Thyroid gland (tissue), 4 donors: ENCODE measurements around the gene MLLT1. TPM values are rescaled to one million over a fixed set of nuclear protein-coding genes. Genes with fewer than 3 reads are reported as not detected.
"Not testable (repeated sequence)": the region's sequence is repeated elsewhere in the genome, so short reads cannot be mapped to it uniquely, and the experiment has no call there.

Source experiments
- DNase-seq, 2 donors: peaks; one replicate each; pipeline ENCODE4 v3.0.0-alpha.2; 2019
- H3K27ac ChIP-seq, 3 donors: fragments of 200-600 bp; sonication (generic); 1 replicate in 2 of 3; 2 replicates in 1 of 3; pipeline ENCODE4 v1.5.1; 2016 to 2019; ENCODE audit warnings: mild to moderate bottlenecking in 1 of 3, moderate library complexity in 1 of 3
- H3K27me3 ChIP-seq: fragments of 200-600 bp; sonication (generic); one replicate; pipeline ENCODE4 v1.5.1; 2019
- H3K36me3 ChIP-seq, 2 donors: fragments of 200-600 bp; sonication (generic); one replicate each; pipeline ENCODE4 v1.5.1; 2016 to 2019
- H3K4me1 ChIP-seq, 2 donors: fragments of 200-600 bp; sonication (generic); one replicate each; pipeline ENCODE4 v1.5.1; 2017 to 2019
- H3K4me3 ChIP-seq, 3 donors: fragments of 200-600 bp; sonication (generic); replicated peaks in 1 of 3; 1 replicate in 2 of 3; 2 replicates in 1 of 3; pipeline ENCODE4 v1.5.1; 2016; ENCODE audit warnings: mild to moderate bottlenecking in 1 of 3
- H3K9me3 ChIP-seq: fragments of 200-600 bp; sonication (generic); one replicate; pipeline ENCODE4 v1.5.1; 2017
- CTCF ChIP-seq, 6 experiments: fragments of 200-600 bp in 3 of 6; fragments of 450-650 bp in 3 of 6; sonication (generic) in 3 of 6; IDR thresholded peaks; one replicate each; pipeline ENCODE4 v1.5.1; 2016 to 2019; ENCODE audit warnings: antibody characterized with exemption in 6 of 6, mild to moderate bottlenecking in 2 of 6, inconsistent platforms in 1 of 6, moderate library complexity in 1 of 6
- POLR2A ChIP-seq, 2 donors: fragments of 450-650 bp; IDR thresholded peaks; one replicate each; pipeline ENCODE4 v1.6.1; 2017; ENCODE audit warnings: antibody characterized with exemption in 2 of 2, mild to moderate bottlenecking in 2 of 2, moderate library complexity in 1 of 2
- WGBS, 2 donors: methylation state at CpG; one replicate each; pipeline ENCODE4 v1.1.5; 2017; 5-methylcytosine and 5-hydroxymethylcytosine counted together
- intact Hi-C: fragments of 100-400 bp; cut with DNase I; formaldehyde crosslinking; loops from one replicate; pipeline ENCODE4 v1.15.1; 2023
- total RNA-seq, 4 donors: library from RNA; depleted of rRNA; stranded (reverse); fragments of >200 nt; gene quantifications; one replicate each; pipeline ENCODE4 v1.2.3, GENCODE V29; 2016

The MLLT1 gene
- total RNA-seq, 4 donors from 2014 or later = 19.2 to 35.0 (median 26.7) TPM

DNA sequence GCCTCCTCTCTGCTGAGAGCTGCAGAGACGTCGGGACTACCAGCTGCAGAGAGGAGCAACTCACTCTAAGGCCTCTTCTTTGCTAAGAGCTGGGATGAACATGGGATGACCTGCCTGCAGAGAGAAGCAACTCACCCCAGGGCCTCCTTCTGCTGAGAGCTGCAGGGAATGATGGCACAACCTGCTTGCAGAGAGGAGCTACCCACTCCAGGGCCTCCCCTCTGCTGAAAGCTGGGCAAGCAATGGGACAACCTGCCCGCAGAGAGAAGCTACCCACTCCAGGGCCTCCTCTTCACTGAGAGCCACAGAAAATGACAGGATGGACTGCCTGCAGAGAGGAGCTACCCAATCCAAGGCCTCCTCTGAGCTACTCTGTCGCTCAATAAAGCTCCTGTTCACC lies 6.9 kb upstream of the MLLT1 start:
- Histone ChIP-seq H3K36me3 (no peaks in the 10 kb centered on the region), H3K4me3 (no peak overlapping the region), H3K27me3 (no peaks in the 10 kb centered on the region), H3K9me3 (peaks cover 9% of the 10 kb centered on the region), H3K4me1 (no peaks in the 10 kb centered on the region), H3K27ac (no peak overlapping the region)
- TF ChIP-seq CTCF (IDR thresholded peaks at IDR 0.05) = no peak
- TF ChIP-seq POLR2A (IDR thresholded peaks at IDR 0.05) = no peak
- 86 to 92% methylated on average over 1 to 4 of the region's 4 CpGs for WGBS, 2 donors
- intact Hi-C loops = no loop called here
- no peak for DNase-seq

DNA sequence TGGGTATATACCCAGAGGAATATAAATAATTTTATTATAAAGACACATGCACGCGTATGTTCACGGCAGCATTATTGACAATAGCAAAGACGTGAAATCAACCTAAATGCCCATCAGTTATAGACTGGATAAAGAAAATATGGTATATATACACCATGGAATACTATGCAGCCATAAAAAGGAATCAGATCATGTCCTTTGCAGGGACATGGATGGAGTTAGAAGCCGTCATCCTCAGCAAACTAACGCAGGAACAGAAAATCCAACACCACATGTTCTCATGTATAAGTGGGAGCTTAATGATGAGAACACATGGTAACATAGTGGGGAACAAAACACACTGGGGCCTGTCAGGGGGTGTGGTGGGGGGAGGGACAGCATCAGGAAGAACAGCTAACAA lies 2.6 kb upstream of the MLLT1 start:
- 86 to 89% methylated on average over 6 of the region's 6 CpGs for WGBS, 2 donors
- H3K27ac ChIP-seq, DNase-seq, intact Hi-C loops, H3K9me3 ChIP-seq, H3K36me3 ChIP-seq, H3K4me3 ChIP-seq, H3K27me3 ChIP-seq: not testable (repeated sequence)
- peaks cover 12 to 15% of the 10 kb centered on the region in 2 donors for H3K4me1 ChIP-seq

DNA sequence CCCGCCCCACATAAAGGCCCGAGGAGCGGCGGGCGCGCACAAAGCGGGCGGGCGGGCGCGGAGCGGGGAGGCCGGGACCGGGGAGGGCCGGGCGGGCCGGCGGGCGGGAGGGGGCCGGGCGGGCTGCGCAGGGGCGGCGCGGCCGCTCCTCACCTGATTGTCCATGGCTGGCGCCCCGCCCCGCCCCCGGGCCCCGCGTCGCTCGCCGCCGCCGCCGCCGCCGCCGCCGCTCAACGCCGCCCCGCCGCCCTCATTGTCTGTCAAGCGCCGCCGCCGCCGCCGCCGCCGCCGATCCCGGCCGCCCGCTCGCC lies 200 bp downstream of the MLLT1 start:
- WGBS, 2 donors = no CpG with 5 or more reads among the region's 59 CpGs
- TF ChIP-seq CTCF (IDR thresholded peaks at IDR 0.05) (no peak), POLR2A (IDR thresholded peaks at IDR 0.05) (no peak)

GRCh38 chr19:6278740-6279619 lies 795 bp downstream of the MLLT1 start:
- Histone ChIP-seq H3K27me3 (no peaks in the 10 kb centered on the region), H3K4me1 (peaks cover 26 to 40% of the 10 kb centered on the region in 2 donors), H3K36me3 (no peaks in the 10 kb centered on the region), H3K4me3 (peak overlapping the region; percentile 69 to 93 (median 92)), H3K9me3 (no peaks in the 10 kb centered on the region), H3K27ac (peak overlapping the region; percentile 58 to 78 (median 71))
- intact Hi-C loops = loop anchor here (5.0 kb wide), 1 partner anchor 52 kb away; no protein-coding TSS in a partner anchor
- TF ChIP-seq POLR2A (IDR thresholded peaks at IDR 0.05) = no peak
- no peak for TF ChIP-seq CTCF (IDR thresholded peaks at IDR 0.05)
- 14 to 16% methylated on average over 15 to 17 of the region's 36 CpGs for WGBS, 2 donors
- DNase-seq = no peak

More for the DNA sequence above, 200 bp downstream of the MLLT1 start:
- H3K36me3 ChIP-seq = no peaks in the 10 kb centered on the region
- no peaks in the 10 kb centered on the region for H3K9me3 ChIP-seq
- peak overlapping the region; percentile 69 to 93 (median 92) for H3K4me3 ChIP-seq
- H3K4me1 ChIP-seq = peaks cover 20 to 34% of the 10 kb centered on the region in 2 donors
- peak overlapping the region in 2 of 3 donors; percentile 71 to 78 for H3K27ac ChIP-seq
- H3K27me3 ChIP-seq = no peaks in the 10 kb centered on the region
- intact Hi-C loops = loop anchor here (5.0 kb wide), 1 partner anchor 52 kb away; no protein-coding TSS in a partner anchor
- no peak for DNase-seq

DNA sequence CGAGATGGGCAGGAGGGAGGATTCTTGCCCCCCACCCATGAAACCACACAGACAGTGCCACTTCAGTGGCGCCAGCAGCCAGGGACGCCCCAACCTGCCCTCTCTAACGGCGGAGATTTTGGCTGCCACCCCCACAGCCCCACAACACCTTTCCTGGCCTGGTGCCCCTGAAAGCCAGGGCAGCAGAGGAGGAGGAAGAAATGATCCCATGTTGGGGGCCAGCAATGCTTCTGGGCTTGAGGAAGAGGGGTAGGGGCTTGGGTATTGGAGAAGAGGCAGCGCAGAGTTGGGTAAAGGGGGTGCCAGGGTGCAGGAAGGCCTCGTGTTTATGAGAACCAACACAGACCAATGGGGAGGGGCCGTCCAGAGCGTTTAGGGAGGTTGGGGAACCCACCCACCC lies 1.7 kb downstream of the MLLT1 start:
- Histone ChIP-seq H3K4me3 (peak overlapping the region in 1 of 3 donors; percentile 92), H3K9me3 (no peaks in the 10 kb centered on the region), H3K4me1 (peaks cover 35 to 49% of the 10 kb centered on the region in 2 donors), H3K27me3 (no peaks in the 10 kb centered on the region), H3K27ac (no peak overlapping the region), H3K36me3 (no peaks in the 10 kb centered on the region)
- no peak for DNase-seq
- 67 to 81% methylated on average over 7 to 9 of the region's 9 CpGs for WGBS, 2 donors
- no peak for TF ChIP-seq CTCF (IDR thresholded peaks at IDR 0.05)
- no peak for TF ChIP-seq POLR2A (IDR thresholded peaks at IDR 0.05)
- intact Hi-C loops = loop anchor here (5.0 kb wide), 1 partner anchor 51 kb away; no protein-coding TSS in a partner anchor
